Astrocyte (in vitro differentiated cells and primary cell): ENCODE results near the gene GID8. TPM values are rescaled to one million over a fixed set of nuclear protein-coding genes. Genes with fewer than 3 reads are reported as not detected.

ENCODE experiments used
- DNase-seq: peaks from one replicate; pipeline ENCODE4 v3.0.0-alpha.2; 2010; ENCODE audit warnings: low read depth
- FAIRE-seq: peaks from 2 replicates; lab custom pipeline; 2011; peaks lifted over from hg19 to GRCh38; lab: Jason Lieb, UNC
- H2AFZ ChIP-seq: 2 replicates; pipeline ENCODE4 v1.6.0; 2012; ENCODE audit warnings: low read depth, low read length, inconsistent platforms
- H3K27ac ChIP-seq: 2 replicates; pipeline ENCODE4 v1.5.1; 2011; ENCODE audit warnings: low read depth, low read length, inconsistent platforms
- H3K27me3 ChIP-seq: 2 replicates; pipeline ENCODE4 v1.6.0; 2011; ENCODE audit warnings: low read length, inconsistent platforms; ENCODE audit not compliant: insufficient read depth
- H3K36me3 ChIP-seq: 2 replicates; pipeline ENCODE4 v1.5.1; 2011; ENCODE audit warnings: low read length, inconsistent platforms; ENCODE audit not compliant: insufficient read depth
- H3K4me1 ChIP-seq: 2 replicates; pipeline ENCODE4 v1.5.1; 2011; ENCODE audit warnings: low read length, inconsistent platforms; ENCODE audit not compliant: insufficient read depth
- H3K4me2 ChIP-seq: 2 replicates; pipeline ENCODE4 v1.6.0; 2012; ENCODE audit warnings: low read length, inconsistent platforms
- H3K4me3 ChIP-seq: 2 replicates; pipeline ENCODE4 v1.5.1; 2011; ENCODE audit warnings: low read depth, mild to moderate bottlenecking, low read length, inconsistent platforms; ENCODE audit not compliant: insufficient read depth
- H3K79me2 ChIP-seq: 2 replicates; pipeline ENCODE4 v1.6.0; 2012; ENCODE audit warnings: mild to moderate bottlenecking, low read length, inconsistent platforms; ENCODE audit not compliant: insufficient read depth
- H3K9ac ChIP-seq: 2 replicates; pipeline ENCODE4 v1.6.0; 2012; ENCODE audit warnings: mild to moderate bottlenecking, low read length, inconsistent platforms
- H3K9me3 ChIP-seq: 2 replicates; pipeline ENCODE4 v1.5.1; 2012; ENCODE audit warnings: low read depth, mild to moderate bottlenecking, low read length, inconsistent platforms; ENCODE audit not compliant: insufficient read depth
- H4K20me1 ChIP-seq: 2 replicates; pipeline ENCODE4 v1.6.0; 2012; ENCODE audit warnings: low read length, inconsistent platforms; ENCODE audit not compliant: insufficient read depth
- H3K27ac Mint-ChIP-seq: one replicate; pipeline ENCODE4 v1.8.0; 2021; ENCODE audit warnings: mild to moderate bottlenecking, mixed read lengths; ENCODE audit not compliant: unreplicated experiment
- H3K27me3 Mint-ChIP-seq: one replicate; pipeline ENCODE4 v1.8.0; 2021; ENCODE audit warnings: low read depth, mixed read lengths; ENCODE audit not compliant: unreplicated experiment
- H3K36me3 Mint-ChIP-seq: one replicate; pipeline ENCODE4 v1.8.0; 2021; ENCODE audit warnings: low read depth, mixed read lengths; ENCODE audit not compliant: unreplicated experiment
- H3K4me1 Mint-ChIP-seq: one replicate; pipeline ENCODE4 v1.8.0; 2021; ENCODE audit warnings: low read depth, mixed read lengths; ENCODE audit not compliant: unreplicated experiment
- H3K4me3 Mint-ChIP-seq: one replicate; pipeline ENCODE4 v1.8.0; 2021; ENCODE audit warnings: mild to moderate bottlenecking, moderate library complexity, mixed read lengths; ENCODE audit not compliant: unreplicated experiment
- H3K9me3 Mint-ChIP-seq: one replicate; pipeline ENCODE4 v1.8.0; 2021; ENCODE audit warnings: mild to moderate bottlenecking, mixed read lengths; ENCODE audit not compliant: unreplicated experiment
- CTCF ChIP-seq: IDR thresholded peaks from 2 replicates; pipeline ENCODE4 v1.5.1; 2011; ENCODE audit warnings: low read depth, mild to moderate bottlenecking, inconsistent platforms, low read length, moderate library complexity; ENCODE audit not compliant: insufficient read depth
- EZH2 ChIP-seq: IDR thresholded peaks from 2 replicates; pipeline ENCODE4 v1.6.1; 2012; ENCODE audit warnings: mild to moderate bottlenecking, low read length, inconsistent platforms; ENCODE audit not compliant: insufficient read depth
- total RNA-seq: library from RNA; stranded (reverse); gene quantifications from 2 replicates; pipeline ENCODE4 v1.2.1, GENCODE V29; 2021

GID8 gene
- total RNA-seq, 1 donor from 2014 or later, result 37.1 TPM

DNA sequence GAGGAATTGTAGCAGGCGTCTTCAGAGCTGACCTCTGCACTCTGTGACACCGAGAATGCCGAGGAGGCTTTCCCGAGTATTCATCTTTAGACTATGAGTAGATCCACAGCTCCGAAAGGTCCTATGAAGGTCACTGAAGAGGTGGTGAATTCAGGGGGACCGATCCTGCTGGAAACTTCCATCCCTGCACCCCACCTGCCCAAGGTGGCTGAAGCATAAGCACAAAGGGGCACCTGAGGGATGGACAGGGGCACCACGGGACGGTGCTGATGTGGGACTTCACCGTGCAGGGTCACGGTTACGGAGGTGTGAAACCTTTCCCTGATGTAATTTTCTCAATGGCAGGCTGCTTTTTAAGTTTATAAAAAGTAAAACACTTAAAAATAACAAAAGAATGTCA is 36.1 kb upstream of the GID8 start:
- H2AFZ ChIP-seq, result no peak overlapping the region
- TF ChIP-seq EZH2 (no peak), CTCF (no peak)
- H3K4me1 ChIP-seq, result peaks cover 14% of the 10 kb centered on the region
- no peak for FAIRE-seq
- no peak overlapping the region for H3K27ac ChIP-seq
- peaks cover 41% of the 10 kb centered on the region for H3K36me3 ChIP-seq
- H3K27me3 ChIP-seq, result no peaks in the 10 kb centered on the region
- Mint-ChIP-seq H3K27ac (no peak overlapping the region), H3K36me3 (peaks cover 6% of the 10 kb centered on the region), H3K4me1 (peaks cover 29% of the 10 kb centered on the region), H3K9me3 (no peaks in the 10 kb centered on the region), H3K4me3 (no peak overlapping the region), H3K27me3 (no peaks in the 10 kb centered on the region)
- no peak overlapping the region for H3K4me2 ChIP-seq
- H3K9me3 ChIP-seq, result no peaks in the 10 kb centered on the region
- H3K9ac ChIP-seq, result no peak overlapping the region
- H3K79me2 ChIP-seq, result peaks cover 27% of the 10 kb centered on the region
- DNase-seq, result no peak
- no peak overlapping the region for H3K4me3 ChIP-seq
- H4K20me1 ChIP-seq, result peaks cover 95% of the 10 kb centered on the region

- Histone ChIP-seq H3K27me3 (no peaks in the 10 kb centered on the region), H3K4me3 (no peak overlapping the region), H3K4me1 (peaks cover 22% of the 10 kb centered on the region), H3K27ac (peak overlapping the region; percentile 37), H3K9me3 (no peaks in the 10 kb centered on the region), H2AFZ (no peak overlapping the region), H3K9ac (peak overlapping the region; percentile 11), H4K20me1 (peaks cover 97% of the 10 kb centered on the region), H3K79me2 (peaks cover 38% of the 10 kb centered on the region), H3K4me2 (peak overlapping the region; percentile 20), H3K36me3 (peaks cover 44% of the 10 kb centered on the region)
- H3K27ac Mint-ChIP-seq, result no peak overlapping the region
- H3K36me3 Mint-ChIP-seq, result peaks cover 10% of the 10 kb centered on the region
- peaks cover 29% of the 10 kb centered on the region for H3K4me1 Mint-ChIP-seq
- DNase-seq (peak; percentile 54), FAIRE-seq (no peak)
- TF ChIP-seq EZH2, result no peak
- TF ChIP-seq CTCF, result no peak
- no peaks in the 10 kb centered on the region for H3K9me3 Mint-ChIP-seq
- H3K27me3 Mint-ChIP-seq, result no peaks in the 10 kb centered on the region
- H3K4me3 Mint-ChIP-seq, result no peak overlapping the region
These were observed 34.9 kb upstream of the GID8 start for GRCh38 chr20:62902926-62903615.

GRCh38 chr20:62905536-62906117 is 32.3 kb upstream of the GID8 start:
- TF ChIP-seq EZH2, result no peak
- TF ChIP-seq CTCF, result no peak
- peaks cover 19% of the 10 kb centered on the region for H3K4me1 ChIP-seq
- no peak overlapping the region for H3K4me3 ChIP-seq
- Mint-ChIP-seq H3K9me3 (no peaks in the 10 kb centered on the region), H3K27me3 (no peaks in the 10 kb centered on the region), H3K27ac (no peak overlapping the region), H3K36me3 (peaks cover 13% of the 10 kb centered on the region), H3K4me1 (peaks cover 15% of the 10 kb centered on the region), H3K4me3 (no peak overlapping the region)
- H3K27ac ChIP-seq, result no peak overlapping the region
- H3K36me3 ChIP-seq, result peaks cover 60% of the 10 kb centered on the region
- H3K4me2 ChIP-seq, result no peak overlapping the region
- H3K9ac ChIP-seq, result no peak overlapping the region
- DNase-seq (no peak), FAIRE-seq (no peak)
- H3K27me3 ChIP-seq, result no peaks in the 10 kb centered on the region
- peaks cover 97% of the 10 kb centered on the region for H4K20me1 ChIP-seq
- peaks cover 64% of the 10 kb centered on the region for H3K79me2 ChIP-seq
- H2AFZ ChIP-seq, result no peak overlapping the region
- H3K9me3 ChIP-seq, result no peaks in the 10 kb centered on the region
